GM18511 (cell line): ENCODE results near the gene AFAP1.
"Not testable (repeated sequence)": the region's sequence is repeated elsewhere in the genome, so short reads cannot be mapped to it uniquely, and the experiment has no call there.

Experiments used
- ATAC-seq: cut with Tn5 transposase; IDR thresholded peaks from one replicate; pipeline ENCODE4 v1.9.1; 2021; ENCODE audit warnings: mild to moderate bottlenecking, moderate library complexity; ENCODE audit not compliant: unreplicated experiment

The AFAP1 gene

DNA sequence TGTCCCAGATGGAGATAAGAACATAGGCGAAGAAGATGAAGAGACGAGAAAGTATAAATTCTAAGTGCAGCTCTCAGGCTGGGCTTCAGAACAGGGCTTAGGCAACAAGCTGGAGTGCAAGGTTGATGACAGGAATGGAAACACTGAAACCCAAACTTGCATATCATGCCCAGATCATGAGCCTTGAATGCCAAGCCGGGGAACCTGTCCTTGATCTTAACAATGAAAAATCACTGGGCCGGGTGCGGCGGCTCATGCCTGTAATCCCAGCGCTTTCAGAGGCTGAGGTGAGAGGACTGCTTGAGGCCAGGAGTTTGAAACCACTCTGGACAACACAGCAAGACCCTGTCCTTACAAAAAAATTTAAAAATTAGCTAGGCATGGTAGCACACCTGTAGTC, 17.2 kb downstream of the AFAP1 start:
- ATAC-seq = no peak

DNA sequence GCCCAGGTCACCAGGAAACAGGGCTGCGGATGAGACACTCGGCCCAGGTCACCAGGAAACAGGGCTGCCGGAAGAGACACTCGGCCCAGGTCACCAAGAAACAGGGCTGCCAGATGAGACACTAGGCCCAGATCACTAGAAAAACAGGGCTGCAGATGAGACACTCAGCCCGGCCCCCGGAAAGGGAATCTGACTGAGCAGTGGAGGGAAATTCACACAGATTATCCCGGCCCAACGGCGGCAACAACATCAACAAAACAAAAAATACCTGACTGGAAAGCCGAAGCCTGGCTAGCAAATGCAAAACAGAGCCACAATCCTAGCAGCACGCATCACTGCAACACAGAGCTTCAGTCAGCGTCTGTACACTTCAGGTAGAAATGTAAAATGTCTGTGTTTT, 20.7 kb downstream of the AFAP1 start:
- no peak for ATAC-seq

DNA sequence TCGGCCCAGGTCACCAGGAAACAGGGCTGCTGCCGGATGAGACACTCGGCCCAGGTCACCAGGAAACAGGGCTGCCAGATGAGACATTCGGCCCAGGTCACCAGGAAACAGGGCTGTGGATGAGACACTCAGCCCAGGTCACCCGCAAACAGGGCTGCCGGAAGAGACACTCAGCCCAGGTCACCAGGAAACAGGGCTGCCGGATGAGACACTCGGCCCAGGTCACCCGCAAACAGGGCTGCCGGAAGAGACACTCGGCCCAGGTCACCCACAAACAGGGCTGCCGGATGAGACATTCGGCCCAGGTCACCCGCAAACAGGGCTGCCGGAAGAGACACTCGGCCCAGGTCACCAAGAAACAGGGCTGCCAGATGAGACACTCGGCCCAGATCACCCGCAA, 21.5 kb downstream of the AFAP1 start:
- ATAC-seq = not testable (repeated sequence)

DNA sequence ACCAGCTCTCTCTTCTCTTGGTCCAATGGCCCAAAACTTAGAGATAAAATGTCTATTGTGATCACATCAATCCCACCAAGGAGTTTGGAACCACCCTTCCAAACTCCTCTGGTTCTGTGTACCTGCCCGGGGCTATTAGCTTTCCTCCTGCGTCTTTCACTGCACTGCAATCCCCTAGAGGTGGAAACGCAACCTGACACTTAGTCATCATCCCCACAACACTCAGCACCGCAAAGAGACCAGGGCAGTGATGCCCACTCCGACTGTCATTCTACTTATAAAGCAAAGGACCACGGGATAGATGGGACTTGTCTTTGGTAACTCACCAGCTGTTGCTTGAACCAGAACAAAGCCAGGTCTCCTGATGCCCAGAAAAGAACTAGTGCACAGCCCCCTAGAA, 22.0 kb downstream of the AFAP1 start:
- ATAC-seq = no peak

DNA sequence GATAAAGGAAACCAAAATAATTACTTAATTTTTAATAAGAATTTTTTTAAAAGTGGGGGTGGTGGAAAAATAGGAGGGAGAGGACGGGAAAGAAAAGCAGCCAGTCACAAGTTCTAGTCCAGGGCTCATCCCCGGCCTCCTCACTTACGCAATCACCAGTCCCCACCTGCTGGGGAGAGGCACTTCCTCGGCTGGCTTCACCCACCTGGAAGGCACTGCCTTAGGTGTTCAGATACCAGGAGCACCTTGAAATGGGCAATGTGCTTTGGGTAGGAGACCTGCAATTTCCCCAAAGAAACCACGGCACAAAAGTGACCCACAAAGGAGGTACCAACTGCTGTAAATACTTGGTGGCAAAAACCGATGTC, 23.8 kb downstream of the AFAP1 start:
- ATAC-seq = no peak

DNA sequence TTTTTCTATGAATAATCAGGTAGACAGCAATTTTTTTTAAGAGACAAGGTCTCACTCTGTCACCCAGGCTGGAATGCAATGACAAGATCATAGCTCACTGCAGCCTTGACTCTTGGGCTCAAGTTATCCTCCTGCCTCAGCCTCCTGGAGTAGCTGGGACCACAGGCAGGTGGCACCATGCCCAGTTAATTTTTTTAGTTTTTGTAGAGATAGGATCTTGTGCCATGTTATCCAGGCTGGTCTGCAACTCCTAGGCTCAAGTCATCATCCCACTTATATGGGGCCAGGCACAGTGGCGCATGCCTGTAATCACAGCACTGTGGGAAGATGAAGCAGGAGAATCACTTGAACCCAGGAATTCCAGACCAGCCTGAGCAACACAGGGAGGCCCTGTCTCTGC, 26.8 kb downstream of the AFAP1 start:
- ATAC-seq = no peak

DNA sequence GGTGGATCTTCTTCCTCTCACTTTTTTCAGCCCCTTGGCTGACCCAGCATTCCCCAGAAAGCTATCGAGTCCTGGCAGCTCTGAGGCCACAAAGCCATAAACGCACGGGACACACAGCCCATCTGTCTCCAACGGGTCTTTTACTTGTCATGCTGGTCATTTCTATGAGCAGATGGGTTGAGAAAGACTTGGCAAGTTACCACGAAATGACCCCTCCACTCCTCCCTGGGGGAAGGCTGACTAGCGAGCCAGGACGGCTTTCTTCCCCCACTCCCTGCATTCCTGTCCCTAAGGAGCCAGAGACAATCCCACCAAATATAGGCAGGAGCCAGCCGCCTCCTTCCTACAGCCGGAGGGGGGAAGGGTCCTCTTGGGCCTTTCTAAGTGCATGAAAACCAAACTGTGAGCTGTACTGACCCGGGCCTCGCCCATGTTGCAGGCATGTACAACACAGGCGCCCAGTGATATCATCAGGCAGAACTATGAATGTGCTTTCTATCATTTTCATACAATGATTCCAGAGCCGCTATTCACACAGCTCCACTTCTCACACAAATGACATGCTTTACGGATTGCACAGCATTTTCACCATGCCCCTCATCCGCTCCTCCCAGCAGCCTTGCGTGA, 28.6 kb downstream of the AFAP1 start:
- no peak for ATAC-seq

DNA sequence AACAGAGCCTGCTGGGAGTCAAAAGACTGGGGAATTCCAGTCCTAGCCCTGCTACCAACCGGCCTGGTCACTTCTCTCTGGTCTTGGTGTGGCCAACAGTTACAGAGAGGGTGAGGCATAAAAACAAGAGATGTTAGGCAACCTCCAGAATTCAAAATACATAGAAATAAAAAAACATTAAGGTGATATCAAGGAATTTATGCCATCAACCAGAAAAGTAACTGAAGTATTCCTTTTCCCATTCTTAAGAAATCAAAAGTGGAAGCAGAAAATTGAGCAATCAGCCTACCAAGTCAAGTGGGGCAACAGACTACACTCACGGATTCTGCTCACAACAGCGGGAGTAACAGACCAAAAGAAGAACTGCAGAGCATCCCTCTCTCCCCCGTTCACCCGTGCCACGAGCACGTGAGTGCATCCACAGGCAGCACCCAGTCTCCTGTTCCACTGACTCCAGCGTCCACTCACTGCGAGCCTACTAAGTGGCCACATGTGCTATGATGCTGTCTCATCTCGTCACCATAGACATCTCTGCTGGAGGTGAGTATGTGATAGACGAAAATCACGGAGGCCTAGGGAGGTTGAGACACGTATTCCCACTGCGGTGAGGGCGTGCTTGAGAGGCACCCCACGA, 29.3 kb downstream of the AFAP1 start:
- ATAC-seq = no peak

DNA sequence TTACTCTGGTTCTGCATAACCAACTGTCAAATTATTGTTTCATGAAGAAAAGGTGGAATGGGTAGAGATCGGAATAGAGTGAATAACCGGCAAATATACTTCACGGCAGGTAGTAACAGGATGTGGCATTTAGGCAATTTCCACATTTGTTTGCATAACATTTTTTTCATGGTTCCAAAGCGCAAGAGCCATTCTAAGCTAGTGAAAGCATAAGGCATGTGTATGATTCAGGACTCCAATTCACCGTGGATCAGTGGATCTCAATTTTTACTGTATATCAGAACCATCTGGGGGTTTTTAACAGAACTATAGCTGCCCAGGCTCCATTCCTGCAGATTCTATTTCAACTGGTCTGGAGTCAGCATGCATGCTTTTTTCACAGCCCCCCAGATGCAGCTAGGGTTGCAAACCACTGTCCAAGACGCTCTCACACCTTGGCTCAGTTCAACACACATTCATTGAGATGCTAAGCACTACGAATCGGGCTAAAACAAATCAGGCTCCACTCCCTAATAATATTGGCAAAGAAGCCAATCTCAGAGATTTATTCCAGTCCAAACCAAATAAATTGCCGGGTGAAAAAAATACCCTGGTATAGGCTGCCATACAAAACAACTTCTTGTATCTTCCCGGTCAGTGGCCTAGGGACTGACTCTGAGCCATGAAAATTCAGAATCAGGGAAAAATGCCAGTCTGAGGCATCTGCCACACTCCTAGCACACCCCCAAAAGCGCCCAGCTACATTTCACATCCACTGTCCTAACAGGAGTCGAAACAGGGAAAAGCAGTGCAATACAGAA, 30.0 kb downstream of the AFAP1 start:
- no peak for ATAC-seq

DNA sequence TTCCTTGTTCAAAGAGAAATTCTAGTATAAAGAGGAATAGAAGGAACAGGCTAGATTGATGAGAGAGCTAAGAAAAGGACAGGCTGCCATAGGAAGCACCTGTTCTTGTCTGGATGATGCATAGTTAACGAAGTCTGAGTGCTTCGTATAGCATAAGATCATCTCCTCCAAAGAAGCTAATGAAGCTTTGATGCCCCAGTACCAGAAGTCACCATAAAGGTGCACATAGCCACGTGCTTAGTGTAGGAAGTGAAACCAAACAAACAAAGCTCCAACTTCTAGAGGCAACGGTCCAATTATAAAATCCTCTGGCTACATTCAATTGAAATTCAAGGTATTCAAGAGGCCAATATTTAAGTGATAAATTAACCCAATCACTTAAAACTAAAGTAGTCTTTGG, 31.0 kb downstream of the AFAP1 start:
- ATAC-seq = no peak

DNA sequence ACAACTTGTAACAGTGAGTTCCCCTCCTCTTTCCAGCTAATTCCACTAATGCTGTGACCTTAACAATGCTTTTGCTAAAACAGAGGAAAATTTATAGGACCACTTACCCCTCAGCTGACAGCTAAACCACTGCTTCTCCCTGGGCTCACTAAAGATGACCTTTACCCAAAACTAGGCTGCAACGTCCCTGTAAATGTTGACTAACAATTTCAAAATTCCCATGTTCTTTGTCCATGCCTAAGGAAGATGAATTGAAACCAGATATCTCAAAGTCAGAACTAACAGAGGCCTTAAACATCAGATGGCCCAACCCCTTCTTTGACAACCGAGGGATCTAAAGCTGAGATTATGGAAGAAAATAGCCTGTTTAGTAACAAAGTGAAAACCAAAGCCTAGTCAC, 32.5 kb downstream of the AFAP1 start:
- ATAC-seq = no peak

DNA sequence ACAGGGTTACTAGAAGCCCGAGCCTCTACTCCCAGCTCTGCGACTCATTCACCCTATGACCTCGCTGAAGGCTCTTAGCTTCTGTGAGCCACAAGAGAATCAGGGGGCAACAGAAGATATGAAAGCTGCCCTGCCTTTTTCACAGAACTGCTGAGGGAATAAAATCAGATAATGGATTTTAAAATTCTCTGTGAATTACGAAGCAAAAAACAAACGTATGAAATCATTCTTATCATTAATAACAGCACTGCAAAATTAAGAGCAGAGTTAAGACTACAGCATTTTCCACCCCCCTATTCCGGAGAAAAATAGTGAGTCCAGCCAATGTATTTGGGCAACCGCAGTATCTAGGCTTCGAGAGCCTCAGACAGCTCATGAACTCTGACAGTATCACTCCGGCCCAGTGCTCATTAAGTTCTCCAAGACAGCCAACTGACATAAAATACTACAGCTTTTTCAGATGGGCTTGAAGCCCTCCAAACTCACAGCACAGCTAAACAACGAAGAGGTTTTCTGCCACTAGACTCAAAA, 33.4 kb downstream of the AFAP1 start:
- no peak for ATAC-seq

DNA sequence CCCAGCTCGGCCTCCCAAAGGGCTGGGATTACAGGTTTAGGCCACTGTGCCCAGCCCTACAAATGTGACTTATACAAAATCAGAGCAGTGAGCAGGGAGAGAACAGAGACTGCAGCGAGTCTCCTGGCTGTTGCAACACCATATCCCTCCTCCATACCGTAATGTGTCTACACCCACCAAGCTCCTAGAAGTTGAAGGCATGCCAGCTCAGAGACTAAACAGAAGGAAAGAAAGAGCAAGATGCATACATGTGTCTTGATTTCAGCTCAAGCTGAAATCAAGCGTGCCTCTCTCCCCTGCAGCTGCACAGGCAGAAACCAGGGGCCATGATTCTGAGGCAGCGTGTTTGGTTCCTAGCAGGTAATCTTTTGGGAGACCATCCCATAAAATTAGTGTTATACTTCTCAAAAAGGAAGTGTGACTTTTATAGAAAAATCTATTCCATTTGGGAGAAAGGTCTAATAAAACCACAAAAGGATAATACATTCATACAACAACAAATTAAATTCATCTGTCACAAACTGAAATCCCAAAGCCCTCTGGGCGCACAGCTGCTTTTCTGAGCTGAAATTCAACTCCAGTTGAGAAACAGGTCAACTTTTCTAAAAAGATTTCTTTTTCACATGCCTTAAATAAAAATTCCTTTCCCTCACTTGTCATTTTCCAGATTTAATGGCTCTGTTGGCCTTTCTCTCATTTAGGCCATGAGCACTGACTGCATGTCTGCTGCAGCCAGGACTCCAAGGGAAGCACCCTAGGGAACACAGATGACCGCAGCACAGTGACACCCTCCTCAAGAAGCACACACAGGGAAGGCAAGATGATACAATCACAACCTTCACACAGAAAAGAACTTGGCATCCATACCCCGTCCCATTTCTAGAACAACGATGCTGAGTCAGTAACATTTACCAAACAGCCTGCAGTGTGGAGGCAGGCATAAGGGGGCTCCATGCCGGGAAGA, 34.4 kb downstream of the AFAP1 start:
- no peak for ATAC-seq

DNA sequence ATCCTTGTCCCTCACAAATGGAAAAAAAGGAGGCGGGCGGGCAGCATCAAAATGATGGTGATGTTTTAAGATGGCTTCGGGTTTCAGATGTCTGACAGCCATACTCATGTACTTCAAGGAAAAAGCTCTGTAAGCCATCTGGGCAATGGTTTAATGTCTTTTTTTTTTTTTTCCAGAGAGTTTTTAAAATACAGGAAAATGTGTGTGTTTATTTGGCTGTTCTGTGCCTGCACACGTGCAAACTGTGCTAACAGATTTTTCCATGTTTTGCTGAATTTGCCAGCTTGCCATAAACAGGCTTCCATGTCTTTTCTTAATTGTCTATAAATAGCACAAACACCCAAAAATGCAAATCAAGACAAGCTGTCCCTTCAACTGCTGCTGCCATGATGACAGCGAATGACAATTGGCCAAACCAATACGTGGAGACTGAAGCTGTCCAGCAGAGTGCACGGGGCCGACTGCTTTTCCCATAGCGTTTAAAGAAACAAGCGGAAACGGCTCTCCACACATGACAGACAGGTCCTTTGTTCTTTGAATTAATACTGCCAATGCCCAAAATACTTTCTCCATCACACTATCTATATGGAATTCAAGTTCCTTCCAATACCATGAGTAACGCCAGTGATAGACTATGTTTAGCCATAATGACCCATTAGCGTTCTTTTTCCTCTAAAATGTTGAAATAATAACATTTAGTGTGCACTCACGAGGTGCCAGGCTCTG, 35.7 kb downstream of the AFAP1 start:
- no peak for ATAC-seq

DNA sequence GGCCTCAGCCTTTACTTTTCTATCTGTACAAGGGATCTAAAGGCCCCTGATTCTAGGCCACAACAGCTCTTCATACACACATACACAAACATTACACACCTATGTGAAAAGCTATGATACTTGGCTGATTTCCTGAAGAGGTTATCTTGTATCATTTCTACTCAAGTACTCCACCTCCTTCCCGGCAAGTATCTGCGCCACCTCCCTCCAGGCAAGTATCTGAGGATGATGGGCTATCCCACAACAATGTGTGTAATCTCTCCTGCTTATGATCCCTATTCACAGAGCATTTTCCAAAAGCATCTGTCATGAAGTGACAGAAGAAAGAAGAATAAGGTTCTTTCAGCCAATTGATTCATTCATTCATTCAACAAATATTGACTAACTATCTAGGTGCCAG, 36.8 kb downstream of the AFAP1 start:
- no peak for ATAC-seq

DNA sequence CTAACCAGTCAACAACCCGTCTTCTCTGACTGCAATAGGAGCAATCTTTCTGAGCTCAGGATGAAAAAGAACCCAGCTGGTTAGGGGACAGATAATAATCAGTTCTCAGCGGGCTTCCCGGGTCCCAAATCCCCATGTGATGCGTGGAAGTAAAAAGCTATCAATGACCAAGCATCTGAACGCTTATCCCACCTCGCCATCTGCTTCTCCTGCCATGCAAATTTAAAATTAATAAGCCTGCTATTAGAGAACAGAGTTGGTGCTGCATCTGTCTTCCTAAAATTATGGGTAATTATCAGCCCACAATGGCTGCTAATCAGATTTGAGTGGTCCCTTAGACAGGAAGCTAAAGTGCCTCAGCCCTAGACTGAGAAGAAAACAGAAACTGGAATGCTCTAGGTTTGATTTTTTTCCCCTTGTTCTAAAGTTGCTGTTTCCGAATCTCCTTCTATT, 37.5 kb downstream of the AFAP1 start:
- ATAC-seq = no peak

DNA sequence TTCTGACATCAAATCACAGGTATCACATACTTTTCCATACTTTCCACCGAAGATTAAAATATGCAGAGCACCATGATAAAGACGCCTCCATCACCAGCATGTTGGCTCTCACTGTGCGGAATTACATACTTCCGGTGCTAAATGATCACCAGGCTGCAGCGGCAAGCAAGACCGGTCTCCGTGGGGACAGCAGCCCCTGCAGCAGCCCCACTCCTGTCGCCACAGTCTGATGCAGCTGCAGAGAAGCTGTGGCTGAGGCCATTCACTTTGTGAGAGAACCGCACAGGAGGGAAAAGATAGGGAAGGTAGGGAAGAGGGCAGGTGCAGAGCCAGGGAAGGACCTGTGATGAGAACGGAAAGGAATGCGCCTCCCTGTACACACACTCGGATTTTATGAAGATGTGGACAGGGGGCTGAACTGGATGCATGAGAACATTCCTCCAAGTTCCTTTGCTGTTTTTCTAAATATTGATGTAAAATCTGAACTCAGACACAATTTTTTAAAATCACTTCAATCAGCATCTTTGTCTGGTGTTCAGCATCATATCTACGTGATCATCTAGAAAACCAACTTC, 38.3 kb downstream of the AFAP1 start:
- no peak for ATAC-seq

DNA sequence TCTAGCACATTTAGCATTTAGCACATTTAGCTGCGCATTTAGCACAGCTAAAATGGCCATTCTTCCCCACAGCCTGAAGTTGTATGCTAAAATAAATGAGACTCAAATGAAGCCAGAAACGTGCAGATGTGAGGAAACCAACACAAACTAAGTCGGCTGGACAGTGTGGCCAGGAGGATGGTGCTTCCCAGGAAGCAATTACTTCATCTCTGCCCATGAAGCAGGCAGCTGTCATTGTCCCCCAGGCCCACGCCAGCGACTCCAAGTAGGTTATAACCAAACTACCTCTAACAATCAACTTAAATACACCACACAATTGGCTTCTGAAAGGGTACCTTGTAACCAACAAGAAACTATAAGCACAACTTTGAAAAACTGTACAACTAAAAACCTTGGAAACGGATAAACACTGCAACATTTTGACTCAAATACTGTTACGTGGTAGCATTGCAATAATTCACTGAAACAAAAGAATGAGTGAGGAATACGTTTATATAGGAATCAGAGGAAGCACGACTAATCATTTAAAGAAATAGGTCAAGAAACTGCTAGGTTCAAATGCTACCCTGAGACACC, 39.2 kb downstream of the AFAP1 start:
- no peak for ATAC-seq

DNA sequence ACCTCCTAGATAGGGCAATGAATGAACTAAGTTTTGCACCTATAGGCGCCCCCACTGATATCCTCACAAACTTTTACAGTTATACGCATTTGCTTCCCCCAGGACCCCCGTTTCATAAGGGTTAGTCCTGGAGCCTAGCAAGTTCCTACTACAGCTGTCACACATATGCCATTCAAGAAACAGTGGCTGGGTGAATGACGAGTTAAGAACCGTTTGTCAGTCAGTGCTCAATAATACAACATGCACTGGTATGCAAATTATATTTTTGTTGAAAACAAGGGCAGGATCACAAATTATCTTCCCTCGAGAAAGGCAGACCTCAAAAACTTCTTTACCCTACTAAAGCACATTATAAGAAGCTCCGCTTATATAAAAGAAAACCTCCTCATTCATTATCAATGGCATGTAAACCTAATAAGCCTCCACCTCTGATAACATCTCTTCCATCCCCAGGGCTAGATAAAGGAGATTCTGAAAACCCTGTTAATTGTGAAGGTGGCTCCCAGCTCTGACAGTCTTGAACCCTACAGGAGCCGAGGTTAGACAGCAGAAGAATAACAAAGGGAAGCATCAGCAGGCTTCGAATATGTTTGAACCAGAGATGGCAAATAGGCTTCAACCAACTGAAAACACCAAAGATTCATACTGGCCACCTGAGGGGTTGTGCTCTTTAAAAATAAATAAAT, 40.3 kb downstream of the AFAP1 start:
- ATAC-seq = no peak
